Inferior parietal cortex (tissue), 1 donor: ENCODE results near the gene FASTKD1.
"Not testable (repeated sequence)": the region's sequence is repeated elsewhere in the genome, so short reads cannot be mapped to it uniquely, and the experiment has no call there.

Experiments used
- DNase-seq: peaks from one replicate; pipeline ENCODE4 v3.0.0-alpha.2; 2016; ENCODE audit errors: extremely low spot score

The FASTKD1 gene

GRCh38 chr2:169573160-169573973 lies at the start of gene FASTKD1:
FASTKD1 (minus strand) TSS chr2:169573865; CDS start chr2:169572029, 1,836 bp downstream.
- peak; percentile 97 for DNase-seq

DNA sequence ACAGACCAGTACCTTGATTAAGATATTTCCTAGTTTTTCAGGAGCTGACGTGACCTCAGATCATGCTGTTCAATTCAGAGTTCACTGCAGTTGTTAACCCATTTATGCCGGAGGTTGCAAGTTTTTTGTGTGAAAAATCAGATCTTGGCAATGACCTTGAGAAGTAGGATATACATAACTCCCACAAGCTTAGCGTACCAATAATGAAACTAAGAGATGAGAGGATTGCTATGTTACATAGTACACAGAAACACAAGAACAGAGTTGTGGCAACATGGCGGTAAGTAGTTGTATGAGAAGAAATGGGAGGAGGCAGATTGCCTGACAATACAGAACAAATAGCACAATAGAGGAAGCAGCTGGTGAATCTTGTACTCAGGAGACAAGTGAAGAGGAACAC lies 49.6 kb upstream of the FASTKD1 start:
- no peak for DNase-seq

DNA sequence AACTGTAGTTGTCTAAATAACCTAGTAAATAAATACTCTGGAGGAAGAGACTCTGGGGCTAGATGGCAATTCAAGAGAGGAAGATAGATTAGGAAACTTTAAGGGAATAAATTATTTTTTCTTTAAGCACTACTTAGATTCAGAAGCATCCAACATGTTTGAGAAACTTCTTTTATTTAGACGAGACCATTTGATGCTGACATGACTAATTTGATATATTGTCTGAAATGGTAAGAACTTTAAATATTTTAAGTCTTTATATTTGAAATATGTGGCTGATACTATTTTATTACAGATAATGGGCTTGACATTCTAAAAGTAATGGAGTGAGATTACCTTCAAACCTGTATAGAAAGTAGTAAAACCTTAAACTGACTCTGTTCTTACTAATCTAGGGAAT lies 46.8 kb upstream of the FASTKD1 start:
- no peak for DNase-seq

- no peak for DNase-seq
These were observed 46.3 kb upstream of the FASTKD1 start for GRCh38 chr2:169619946-169620345.

DNA sequence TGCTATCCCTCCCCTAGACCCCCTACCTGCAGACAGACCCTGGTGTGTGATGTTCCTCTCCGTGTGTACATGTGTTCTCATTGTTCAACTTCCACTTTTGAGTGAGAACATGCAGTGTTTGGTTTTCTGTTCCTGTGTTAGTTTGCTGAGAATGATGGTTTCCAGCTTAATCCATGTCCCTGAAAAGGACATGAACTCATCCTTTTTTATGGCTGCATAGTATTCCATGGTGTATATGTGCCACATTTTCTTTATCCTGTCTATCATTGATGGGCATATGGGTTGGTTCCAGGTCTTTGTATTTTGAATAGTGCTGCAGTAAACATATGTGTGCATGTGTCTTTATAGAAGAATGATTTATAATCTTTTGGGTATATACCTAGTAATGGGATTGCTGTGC lies 42.3 kb upstream of the FASTKD1 start:
- not testable (repeated sequence) for DNase-seq

DNA sequence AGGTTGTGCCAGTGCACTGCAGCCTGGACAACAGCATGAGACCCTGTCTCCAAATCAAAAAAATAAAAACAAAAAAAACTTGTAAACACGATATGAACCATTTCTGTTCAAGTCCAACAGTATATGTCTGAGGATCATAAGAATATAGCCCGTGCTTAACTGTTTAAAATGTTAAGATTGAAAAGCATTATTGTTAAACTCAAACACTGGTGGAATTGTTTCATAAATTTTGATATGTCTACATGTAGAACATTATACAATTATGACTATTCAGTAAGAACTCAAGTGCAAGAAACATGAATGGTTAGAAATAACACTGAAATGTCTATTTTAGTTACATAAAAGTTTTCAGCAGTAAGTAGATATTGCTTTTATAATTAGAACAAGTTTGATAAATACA lies 40.2 kb upstream of the FASTKD1 start:
- DNase-seq: no peak

DNA sequence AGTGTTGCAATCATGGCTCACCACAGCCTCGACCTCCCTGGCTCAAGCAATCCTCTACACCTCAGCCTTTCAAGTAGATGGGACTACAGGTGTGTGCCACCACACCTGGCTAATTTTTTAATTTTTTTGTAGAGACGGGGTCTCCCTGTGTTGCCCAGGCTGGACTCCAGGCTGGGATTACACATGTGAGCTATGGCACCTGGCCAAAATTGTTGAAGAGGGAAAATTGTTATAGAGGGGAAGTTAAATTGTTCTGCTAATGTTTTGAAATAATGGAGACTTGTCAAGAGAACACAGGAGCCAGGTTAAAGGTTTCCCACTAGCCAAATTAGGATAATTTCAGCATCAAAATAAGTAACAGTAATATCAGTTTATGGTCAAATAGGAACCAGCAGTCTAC lies 35.6 kb upstream of the FASTKD1 start:
- DNase-seq: no peak

DNA sequence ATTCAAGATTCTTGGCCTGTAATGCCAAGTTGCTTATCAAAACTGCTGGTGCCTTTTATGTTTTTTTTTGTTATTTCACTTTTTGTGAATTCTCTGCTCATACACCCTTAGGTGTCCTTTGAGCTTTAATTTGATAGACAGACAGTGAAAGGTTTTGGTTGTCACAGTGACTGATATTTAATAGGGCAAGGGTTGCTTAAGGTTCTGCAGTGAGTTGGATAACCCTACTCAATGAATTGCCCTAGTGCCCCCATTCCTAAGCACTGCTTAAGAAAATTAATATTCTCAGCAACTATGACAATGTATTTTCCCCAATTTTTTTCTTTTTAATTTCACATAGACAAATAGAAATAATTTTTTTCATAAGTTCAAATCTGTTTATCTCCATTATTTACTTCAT lies 25.9 kb upstream of the FASTKD1 start:
- no peak for DNase-seq

DNA sequence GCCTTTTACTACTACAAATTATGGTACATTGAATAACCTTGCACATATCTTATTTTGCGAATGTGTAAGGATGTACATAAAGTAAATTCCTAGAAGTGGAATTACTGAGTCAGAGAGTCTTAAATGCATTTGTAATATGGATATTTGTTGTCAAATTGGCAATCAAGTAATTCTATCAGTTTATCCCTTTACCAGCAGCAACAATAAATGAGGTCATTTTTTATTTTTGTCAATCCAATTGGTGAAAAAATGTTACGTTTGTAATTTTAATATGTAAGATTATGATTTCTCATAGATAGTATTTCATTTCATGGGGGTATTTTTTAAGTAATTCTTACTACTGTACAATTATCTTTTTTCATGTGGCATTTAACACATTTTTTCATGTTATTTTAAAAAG lies 25.3 kb upstream of the FASTKD1 start:
- DNase-seq: no peak

GRCh38 chr2:169596546-169596945 lies 22.9 kb upstream of the FASTKD1 start:
- DNase-seq: not testable (repeated sequence)

- DNase-seq: no peak
These were observed 17.1 kb upstream of the FASTKD1 start for GRCh38 chr2:169590804-169591203.

DNA sequence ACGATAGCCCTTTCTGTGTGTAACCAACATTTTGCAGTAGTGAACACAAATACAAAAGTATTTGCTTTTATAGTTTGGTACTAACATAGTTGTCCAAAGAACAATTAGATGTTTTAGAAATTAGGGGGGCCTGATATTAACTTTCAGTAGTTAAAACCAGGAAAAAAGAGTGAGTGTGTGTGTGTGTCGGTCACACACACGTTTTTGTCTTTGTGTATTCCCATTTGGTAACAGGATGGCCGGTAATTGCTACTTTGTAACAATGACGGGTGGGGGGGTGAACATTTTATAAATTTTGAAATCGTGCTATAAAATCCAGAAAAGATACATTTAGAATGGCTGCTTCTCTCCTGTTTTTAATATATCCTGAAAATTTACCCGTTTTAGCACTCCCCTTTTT lies 12.0 kb upstream of the FASTKD1 start:
- no peak for DNase-seq

- DNase-seq: peak; percentile 97
These were observed 10.6 kb upstream of the FASTKD1 start, which contains the start of gene PPIG for GRCh38 chr2:169584005-169584877. PPIG (plus strand) TSS chr2:169584351; CDS start chr2:169604042, 19,691 bp downstream.

GRCh38 chr2:169583518-169583917 lies 9.9 kb upstream of the FASTKD1 start:
- DNase-seq: no peak

- DNase-seq: not testable (repeated sequence)
These were observed 9.0 kb upstream of the FASTKD1 start for GRCh38 chr2:169582552-169583266.

GRCh38 chr2:169579044-169579443 lies 5.4 kb upstream of the FASTKD1 start:
- DNase-seq: no peak

- not testable (repeated sequence) for DNase-seq
These were observed 1.6 kb upstream of the FASTKD1 start for GRCh38 chr2:169575264-169575663.

DNA sequence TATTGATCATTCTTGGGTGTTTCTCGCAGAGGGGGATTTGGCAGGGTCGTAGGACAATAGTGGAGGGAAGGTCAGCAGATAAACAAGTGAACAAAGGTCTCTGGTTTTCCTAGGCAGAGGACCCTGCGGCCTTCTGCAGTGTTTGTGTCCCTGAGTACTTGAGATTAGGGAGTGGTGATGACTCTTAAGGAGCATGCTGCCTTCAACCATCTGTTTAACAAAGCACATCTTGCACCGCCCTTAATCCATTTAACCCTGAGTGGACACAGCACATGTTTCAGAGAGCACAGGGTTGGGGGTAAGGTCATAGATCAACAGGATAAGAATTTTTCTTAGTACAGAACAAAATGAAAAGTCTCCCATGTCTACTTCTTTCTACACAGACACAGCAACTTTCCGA lies 874 bp upstream of the FASTKD1 start:
- not testable (repeated sequence) for DNase-seq

DNA sequence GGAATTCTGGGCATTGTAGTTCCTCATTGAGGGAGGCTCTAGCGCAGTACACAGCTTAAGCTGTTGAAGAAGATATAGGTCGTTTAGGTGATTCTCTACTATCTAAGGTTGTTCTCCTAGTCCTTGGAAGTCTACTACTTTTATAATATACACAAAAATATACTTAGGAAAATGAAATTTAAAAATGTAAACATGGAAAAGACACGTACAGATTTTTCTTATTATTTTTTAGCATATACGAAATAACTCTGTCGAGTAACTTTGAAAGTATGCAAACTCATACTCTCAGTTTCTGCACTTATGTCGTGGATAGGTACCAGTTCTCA lies 272 bp upstream of the FASTKD1 start:
- DNase-seq: no peak

DNA sequence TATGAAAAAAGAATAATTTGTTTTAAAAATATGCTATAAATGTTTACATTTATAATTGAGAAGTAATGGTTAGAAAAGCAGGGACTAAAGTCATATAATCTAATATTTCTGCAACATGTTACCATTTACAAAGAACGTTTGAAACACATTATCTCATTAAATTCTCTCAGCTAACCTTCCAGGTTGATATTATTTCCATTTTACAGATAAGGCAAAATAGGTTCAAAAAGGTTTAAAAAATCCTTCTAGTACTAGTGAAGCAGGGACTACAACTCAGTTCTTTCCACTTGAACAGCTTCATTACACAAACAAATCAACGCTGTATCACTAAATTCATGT lies 875 bp downstream of the FASTKD1 start:
- no peak for DNase-seq

DNA sequence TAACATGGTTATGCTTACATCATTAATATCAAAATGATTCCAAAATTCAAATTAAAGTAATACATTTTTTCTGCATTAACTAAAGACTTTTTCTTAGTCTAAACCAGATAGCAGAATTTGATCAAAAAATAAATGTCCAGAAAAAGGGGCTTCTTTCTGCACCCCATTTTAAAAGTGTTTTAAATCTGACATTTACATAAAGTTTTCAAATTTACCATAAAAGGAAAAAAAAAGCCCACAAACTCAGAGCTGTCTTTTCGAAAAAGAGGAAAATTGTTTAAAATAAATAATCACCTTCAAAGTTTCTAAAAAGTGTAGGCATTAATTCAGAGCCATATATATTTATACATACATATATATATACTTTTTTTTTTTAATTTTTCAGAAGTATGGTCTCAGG lies 1.5 kb downstream of the FASTKD1 start:
- DNase-seq: no peak

DNA sequence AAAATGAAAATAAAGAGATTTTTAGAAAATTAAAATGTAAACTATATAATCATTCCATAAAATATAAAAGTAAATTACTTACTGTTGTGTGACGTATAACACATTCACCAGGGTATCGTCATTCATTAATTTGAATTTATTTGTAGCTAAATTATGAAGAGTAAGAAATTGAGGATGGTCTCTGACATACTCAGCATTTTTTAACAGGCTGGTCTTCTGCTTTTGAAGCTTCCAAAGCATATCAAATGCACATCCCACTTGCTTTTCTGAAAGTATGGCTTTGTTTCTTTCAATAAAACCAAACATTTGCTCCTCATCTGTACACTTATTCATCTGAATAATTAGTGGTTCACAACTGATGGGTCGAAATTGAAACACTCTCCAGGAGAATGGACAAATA lies 2.1 kb downstream of the FASTKD1 start:
- DNase-seq: no peak
